GM23248 (cell line): ENCODE results near the gene UBASH3B.

ENCODE experiments used
- EZH2 ChIP-seq: fragments of 200-600 bp; sonication (generic); IDR thresholded peaks from 2 replicates; pipeline ENCODE4 v1.6.1; 2018; ENCODE audit warnings: antibody characterized with exemption, mild to moderate bottlenecking; ENCODE audit not compliant: insufficient read depth, poor library complexity, severe bottlenecking
- EZH2phosphoT487 ChIP-seq: fragments of 200-600 bp; sonication (generic); IDR thresholded peaks from 2 replicates; pipeline ENCODE4 v1.6.1; 2018; ENCODE audit warnings: antibody characterized with exemption, moderate library complexity, mild to moderate bottlenecking, low read depth; ENCODE audit not compliant: insufficient read depth

GRCh38 chr11:122746050-122746478 is 90.5 kb downstream of the UBASH3B start:
- no peak for TF ChIP-seq EZH2phosphoT487
- no peak for TF ChIP-seq EZH2
